Endothelial cell of umbilical vein (primary cell): ENCODE measurements around the gene FXR1. TPM values are rescaled to one million over a fixed set of nuclear protein-coding genes. Genes with fewer than 3 reads are reported as not detected.
"Not testable (repeated sequence)": the region's sequence is repeated elsewhere in the genome, so short reads cannot be mapped to it uniquely, and the experiment has no call there.

Experiments
- BruUV-seq: library from RNA; stranded (reverse); fragments of 400-500 nt; replicated peaks from 2 replicates; lab custom pipeline; 2021; lab: Mats Ljungman, UMichigan
- CTCF ChIA-PET: fragments of 300-600, 350-600 bp; sonication (Branson Sonifier 250); formaldehyde crosslinking; loops from one replicate; lab custom pipeline; 2021; ENCODE audit warnings: antibody characterized with exemption, inconsistent platforms; lab: Charles Lee
- POLR2A ChIA-PET: fragments of 300-600, 350-600 bp; sonication (Branson Sonifier 250); formaldehyde crosslinking; loops from one replicate; lab custom pipeline; 2021; ENCODE audit warnings: antibody characterized with exemption, inconsistent platforms; lab: Charles Lee
- DNase-seq: peaks from one replicate; pipeline ENCODE4 v3.0.0-alpha.2; 2011; ENCODE audit warnings: low read depth, low spot score
- FAIRE-seq: peaks from 2 replicates; lab custom pipeline; 2011; peaks lifted over from hg19 to GRCh38; lab: Jason Lieb, UNC
- H2AFZ ChIP-seq: 2 replicates; pipeline ENCODE4 v1.6.0; 2012; ENCODE audit warnings: low read depth, low read length, control low read depth, inconsistent platforms
- H3K27ac ChIP-seq: 2 replicates; pipeline ENCODE4 v1.5.1; 2011; ENCODE audit warnings: low read depth, mild to moderate bottlenecking, control low read depth, low read length, moderate library complexity; ENCODE audit not compliant: insufficient read depth
- H3K27me3 ChIP-seq, 2 experiments: 2 replicates each; pipeline versions ENCODE4 v1.6.0 to v1.6.1; 2011; ENCODE audit warnings: low read length in 2 of 2, mixed read lengths in 1 of 2; ENCODE audit not compliant: control insufficient read depth in 2 of 2, insufficient read depth in 2 of 2
- H3K36me3 ChIP-seq, 2 experiments: 2 replicates in 1 of 2; 3 replicates in 1 of 2; pipeline ENCODE4 v1.5.1; 2011; ENCODE audit warnings: low read length in 2 of 2, mild to moderate bottlenecking in 1 of 2, moderate library complexity in 1 of 2; ENCODE audit not compliant: control insufficient read depth in 2 of 2, insufficient read depth in 2 of 2; ENCODE audit errors: extremely low read depth in 1 of 2
- H3K4me1 ChIP-seq: 3 replicates; pipeline ENCODE4 v1.5.1; 2011; ENCODE audit warnings: mild to moderate bottlenecking, low read length; ENCODE audit not compliant: control insufficient read depth, insufficient read depth; ENCODE audit errors: extremely low read depth
- H3K4me2 ChIP-seq: 2 replicates; pipeline ENCODE4 v1.6.1; 2011; ENCODE audit warnings: low read length, control low read depth, mixed read lengths; ENCODE audit not compliant: insufficient read depth
- H3K4me3 ChIP-seq, 3 experiments: fragments of 200-600 bp in 1 of 3; sonication (generic), shearing (Covaris generic) in 1 of 3; replicated peaks in 1 of 3; 2 replicates each; pipeline ENCODE4 v1.5.1; 2011 to 2016; ENCODE audit warnings: control low read depth in 3 of 3, low read length in 3 of 3, mild to moderate bottlenecking in 2 of 3, inconsistent platforms in 1 of 3, low read depth in 1 of 3, moderate library complexity in 1 of 3; ENCODE audit not compliant: insufficient read depth in 1 of 3
- H3K79me2 ChIP-seq: 2 replicates; pipeline ENCODE4 v1.6.0; 2012; ENCODE audit warnings: low read length, inconsistent platforms; ENCODE audit not compliant: control insufficient read depth, insufficient read depth
- H3K9ac ChIP-seq: replicated peaks from 2 replicates; pipeline ENCODE3; 2011; ENCODE audit warnings: low read length, control low read depth; ENCODE audit not compliant: insufficient read depth; ENCODE audit errors: extremely low read depth
- H3K9me1 ChIP-seq: replicated peaks from 3 replicates; pipeline ENCODE4 v1.6.0; 2011; ENCODE audit warnings: mild to moderate bottlenecking, low read length; ENCODE audit not compliant: control insufficient read depth, insufficient read depth; ENCODE audit errors: extremely low read depth
- H3K9me3 ChIP-seq: replicated peaks from 2 replicates; pipeline ENCODE4 v1.5.1; 2012; ENCODE audit warnings: low read length, inconsistent platforms; ENCODE audit not compliant: control insufficient read depth, insufficient read depth
- H4K20me1 ChIP-seq: replicated peaks from 2 replicates; pipeline ENCODE3; 2011; ENCODE audit warnings: mild to moderate bottlenecking, low read length; ENCODE audit not compliant: control insufficient read depth, insufficient read depth; ENCODE audit errors: extremely low read depth
- EZH2 ChIP-seq: IDR thresholded peaks from 2 replicates; pipeline ENCODE4 v1.6.1; 2012; ENCODE audit warnings: borderline replicate concordance, low read depth, mild to moderate bottlenecking, moderate library complexity, low read length, inconsistent platforms; ENCODE audit not compliant: severe bottlenecking
- FOS ChIP-seq: IDR thresholded peaks from 2 replicates; pipeline ENCODE4 v1.6.1; 2011; ENCODE audit warnings: mild to moderate bottlenecking, low read length, moderate library complexity, borderline replicate concordance; ENCODE audit not compliant: insufficient read depth
- JUN ChIP-seq: IDR thresholded peaks from 2 replicates; pipeline ENCODE4 v1.6.1; 2011; ENCODE audit warnings: borderline replicate concordance, low read depth; ENCODE audit not compliant: insufficient read length, insufficient read depth
- dilution Hi-C: fragments of 300-500 bp; cut with MboI; formaldehyde crosslinking; loops from one replicate; pipeline ENCODE4 v1.15.0; 2019; ENCODE audit warnings: low sequenced_read_pairs; ENCODE audit not compliant: extremely low pct_ligation_motif_present
- intact Hi-C: fragments of 100-400 bp; cut with micrococcal nuclease; formaldehyde crosslinking; loops from one replicate; pipeline ENCODE4 v1.10.0; 2022
- polyA plus RNA-seq, 4 experiments: library from polyadenylated mRNA; depleted of rRNA in 3 of 4; stranded (reverse) in 3 of 4; unstranded in 1 of 4; fragments of >200 nt; gene quantifications; 2 replicates each; pipeline versions ENCODE4 v1.2.1 to v1.2.3, GENCODE V29; 2011 to 2012; ENCODE audit warnings: missing spikeins in 1 of 4
- total RNA-seq: library from RNA; stranded (reverse); gene quantifications from 2 replicates; pipeline ENCODE4 v1.2.3, GENCODE V29; 2021

FXR1 gene
- total and polyA plus RNA-seq, 2 donors (not counting 3 experiments of a cell fraction or from before 2014, with no cell fraction given), result 87.3 to 186 TPM

DNA sequence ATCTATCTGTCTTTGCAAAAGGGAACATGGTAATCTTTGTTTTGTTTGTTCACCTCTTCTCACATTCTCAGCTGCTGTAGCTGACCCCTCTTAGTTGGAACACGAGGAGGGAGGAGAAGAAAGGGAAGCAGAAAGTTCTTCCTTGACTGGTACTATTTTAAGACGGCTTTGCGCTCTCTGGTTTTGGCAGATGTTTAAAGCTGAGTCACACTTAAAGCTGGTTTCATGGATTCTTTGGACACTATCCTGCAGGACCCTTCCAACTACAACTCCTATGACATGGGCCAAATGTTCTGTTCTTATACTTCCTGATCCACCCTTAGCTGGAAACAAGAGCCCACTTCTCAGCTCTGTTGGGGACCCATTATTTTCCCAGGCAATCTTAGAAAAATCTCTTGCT is 40.6 kb upstream of the FXR1 start:
- H3K4me1 ChIP-seq, result no peaks in the 10 kb centered on the region
- no peak overlapping the region for H3K4me3 ChIP-seq
- H3K27me3 ChIP-seq, result peaks cover 7 to 10% of the 10 kb centered on the region in 2 experiments
- intact Hi-C loops (no loop called here), dilution Hi-C loops (no loop called here)
- no peaks in the 10 kb centered on the region for H3K36me3 ChIP-seq
- DNase-seq (no peak), FAIRE-seq (no peak)
- H2AFZ ChIP-seq, result no peak overlapping the region
- H3K9me3 ChIP-seq, result no peaks in the 10 kb centered on the region
- ChIA-PET POLR2A (no interaction called here), CTCF (interaction anchor here (0.7 kb wide), 1 partner anchor 16 kb away, joined by 3 read pairs; no protein-coding TSS in a partner anchor)
- H3K27ac ChIP-seq, result no peak overlapping the region
- H3K9ac ChIP-seq, result no peak overlapping the region
- no peaks in the 10 kb centered on the region for H4K20me1 ChIP-seq
- BruUV-seq, result no TSS peak
- no peaks in the 10 kb centered on the region for H3K9me1 ChIP-seq
- no peaks in the 10 kb centered on the region for H3K79me2 ChIP-seq
- TF ChIP-seq JUN (no peak), FOS (no peak), EZH2 (no peak)
- H3K4me2 ChIP-seq, result no peak overlapping the region

GRCh38 chr3:180872430-180872829 is 40.0 kb upstream of the FXR1 start:
- H3K9me3 ChIP-seq, FAIRE-seq, H3K36me3 ChIP-seq, H2AFZ ChIP-seq, H3K4me3 ChIP-seq, H4K20me1 ChIP-seq, H3K4me2 ChIP-seq, H3K9me1 ChIP-seq, H3K27ac ChIP-seq, H3K79me2 ChIP-seq, BruUV-seq, dilution Hi-C loops, H3K27me3 ChIP-seq, intact Hi-C loops, H3K4me1 ChIP-seq, DNase-seq, POLR2A ChIA-PET, H3K9ac ChIP-seq: not testable (repeated sequence)
- CTCF ChIA-PET, result interaction anchor here (0.6 to 0.7 kb wide), 2 partner anchors 16 to 199 kb away, joined by 3 to 4 read pairs; no protein-coding TSS in a partner anchor
